ENCODE data around the gene TOMT. TPM values are rescaled to one million over a fixed set of nuclear protein-coding genes. Genes with fewer than 3 reads are reported as not detected.
A peak's percentile ranks its signal among the peaks of the same experiment; 100 is the strongest.

Gene TOMT
- total and polyA plus RNA-seq, 2 of the 13 experiments (the other 11 are each of a cell fraction or from before 2014, with no cell fraction given): not detected

DNA sequence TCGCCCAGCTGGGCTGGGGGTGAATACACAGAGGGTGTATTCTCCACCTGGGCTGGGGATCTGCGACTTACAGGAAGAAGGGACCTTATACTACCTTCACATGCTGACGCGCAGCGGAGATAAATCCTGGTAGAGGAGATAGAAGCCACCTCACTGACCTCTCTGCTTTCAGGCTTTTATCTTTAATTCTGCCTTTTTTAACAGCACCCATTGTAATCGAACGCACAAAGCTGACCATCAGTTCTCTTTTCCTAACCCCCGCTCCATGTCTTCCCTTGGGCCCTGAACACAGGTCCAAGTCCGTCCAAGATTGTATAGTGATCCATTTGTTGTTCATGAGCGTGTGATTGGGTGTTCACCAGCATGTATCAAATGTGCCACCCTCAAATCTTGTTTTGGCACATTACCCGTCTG, 2.0 kb upstream of the TOMT start:
- WGBS (ENCODE audit: low lambda C conversion rate): 99% methylated on average over 9 of the region's 11 CpGs
- FAIRE-seq (no peak), DNase-seq (ENCODE audit: low spot score) (no peak), ATAC-seq (no peak)
- Histone ChIP-seq H3K4me3 (replicated peaks in 1 of 3; ENCODE audit: insufficient read depth in 1 of 3, low read depth in 2 of 3, low read length in 3 of 3) (0 out of 6 replicates have a peak overlapping the region, but pooled peaks of 1 of the 3 experiments have one; percentile 12), H3K4me2 (ENCODE audit: low read depth, low read length) (peak overlapping the region; percentile 51), H3K9me3 (ENCODE audit: low read length) (no peaks in the 10 kb centered on the region), H3K36me3 (replicated peaks in 1 of 2; ENCODE audit: control insufficient read depth in 1 of 2, insufficient read depth in 2 of 2, low read length in 2 of 2) (peaks cover 3 to 13% of the 10 kb centered on the region in 2 experiments; a peak in 3 of 5 replicates), H3K9ac (ENCODE audit: insufficient read depth, low read depth, low read length) (no peak overlapping the region; the same call in 1 of the 2 replicates), H3K4me1 (ENCODE audit: insufficient read depth, low read length) (peaks cover 39% of the 10 kb centered on the region), H3K27ac (ENCODE audit: extremely low read length, insufficient read depth, low read length) (peak overlapping the region; percentile 62), H4K20me1 (ENCODE audit: insufficient read depth, low read length) (no peaks in the 10 kb centered on the region), H3K27me3 (ENCODE audit: control insufficient read depth in 1 of 2, insufficient read depth in 2 of 2, low read length in 2 of 2) (no peaks in the 10 kb centered on the region; a peak in 1 of 5 replicates), H3K79me2 (ENCODE audit: insufficient read depth, low read length) (peaks cover 31% of the 10 kb centered on the region), H2AFZ (ENCODE audit: low read length) (no peak overlapping the region)
- in situ Hi-C loops (cut with HindIII; ENCODE audit: extremely low pct_ligation_motif_present, low pct_unique_long_range_greater_than_20kb) (no loop called here), intact Hi-C loops (cut with micrococcal nuclease; ENCODE audit: unreplicated experiment) (loop anchor here (1.0 to 2.0 kb wide), 2 partner anchors 9 to 23 kb away; partner anchors contain the start of genes ANAPC15, LRRC51 and NUMA1)
- ChIA-PET CTCF (ENCODE audit: low intra/inter-chr PET ratio, low total read pairs) (no interaction called here), POLR2A (interaction anchor here (1.3 to 2.4 kb wide), 2 partner anchors 9 to 63 kb away, joined by 5 to 13 read pairs; partner anchors contain the start of gene ANAPC15)
- BruUV-seq (replicated peaks): TSS peak; percentile 91
- no peak for TF ChIP-seq MAFK (conservative IDR thresholded peaks at IDR 0.05 in 1 of 2, IDR thresholded peaks at IDR 0.05 in 1 of 2; ENCODE audit: low read length in 2 of 2)
- TF ChIP-seq MAFF (IDR thresholded peaks at IDR 0.05; ENCODE audit: low read depth, low read length): no peak
- TF ChIP-seq, protein P1, sequence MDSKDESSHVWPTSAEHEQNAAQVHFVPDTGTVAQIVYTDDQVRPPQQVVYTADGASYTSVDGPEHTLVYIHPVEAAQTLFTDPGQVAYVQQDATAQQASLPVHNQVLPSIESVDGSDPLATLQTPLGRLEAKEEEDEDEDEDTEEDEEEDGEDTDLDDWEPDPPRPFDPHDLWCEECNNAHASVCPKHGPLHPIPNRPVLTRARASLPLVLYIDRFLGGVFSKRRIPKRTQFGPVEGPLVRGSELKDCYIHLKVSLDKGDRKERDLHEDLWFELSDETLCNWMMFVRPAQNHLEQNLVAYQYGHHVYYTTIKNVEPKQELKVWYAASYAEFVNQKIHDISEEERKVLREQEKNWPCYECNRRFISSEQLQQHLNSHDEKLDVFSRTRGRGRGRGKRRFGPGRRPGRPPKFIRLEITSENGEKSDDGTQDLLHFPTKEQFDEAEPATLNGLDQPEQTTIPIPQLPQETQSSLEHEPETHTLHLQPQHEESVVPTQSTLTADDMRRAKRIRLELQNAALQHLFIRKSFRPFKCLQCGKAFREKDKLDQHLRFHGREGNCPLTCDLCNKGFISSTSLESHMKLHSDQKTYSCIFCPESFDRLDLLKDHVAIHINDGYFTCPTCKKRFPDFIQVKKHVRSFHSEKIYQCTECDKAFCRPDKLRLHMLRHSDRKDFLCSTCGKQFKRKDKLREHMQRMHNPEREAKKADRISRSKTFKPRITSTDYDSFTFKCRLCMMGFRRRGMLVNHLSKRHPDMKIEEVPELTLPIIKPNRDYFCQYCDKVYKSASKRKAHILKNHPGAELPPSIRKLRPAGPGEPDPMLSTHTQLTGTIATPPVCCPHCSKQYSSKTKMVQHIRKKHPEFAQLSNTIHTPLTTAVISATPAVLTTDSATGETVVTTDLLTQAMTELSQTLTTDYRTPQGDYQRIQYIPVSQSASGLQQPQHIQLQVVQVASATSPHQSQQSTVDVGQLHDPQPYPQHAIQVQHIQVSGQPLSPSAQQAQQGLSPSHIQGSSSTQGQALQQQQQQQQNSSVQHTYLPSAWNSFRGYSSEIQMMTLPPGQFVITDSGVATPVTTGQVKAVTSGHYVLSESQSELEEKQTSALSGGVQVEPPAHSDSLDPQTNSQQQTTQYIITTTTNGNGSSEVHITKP (CRISPR knock-in tag; IDR thresholded peaks at IDR 0.05; ENCODE audit: low read depth): 0 out of 2 replicates have a peak, but pooled peaks have one; percentile 21
- no peak for TF ChIP-seq FOSL2 (CRISPR knock-in tag; IDR thresholded peaks at IDR 0.05)
- TF ChIP-seq, protein P2, sequence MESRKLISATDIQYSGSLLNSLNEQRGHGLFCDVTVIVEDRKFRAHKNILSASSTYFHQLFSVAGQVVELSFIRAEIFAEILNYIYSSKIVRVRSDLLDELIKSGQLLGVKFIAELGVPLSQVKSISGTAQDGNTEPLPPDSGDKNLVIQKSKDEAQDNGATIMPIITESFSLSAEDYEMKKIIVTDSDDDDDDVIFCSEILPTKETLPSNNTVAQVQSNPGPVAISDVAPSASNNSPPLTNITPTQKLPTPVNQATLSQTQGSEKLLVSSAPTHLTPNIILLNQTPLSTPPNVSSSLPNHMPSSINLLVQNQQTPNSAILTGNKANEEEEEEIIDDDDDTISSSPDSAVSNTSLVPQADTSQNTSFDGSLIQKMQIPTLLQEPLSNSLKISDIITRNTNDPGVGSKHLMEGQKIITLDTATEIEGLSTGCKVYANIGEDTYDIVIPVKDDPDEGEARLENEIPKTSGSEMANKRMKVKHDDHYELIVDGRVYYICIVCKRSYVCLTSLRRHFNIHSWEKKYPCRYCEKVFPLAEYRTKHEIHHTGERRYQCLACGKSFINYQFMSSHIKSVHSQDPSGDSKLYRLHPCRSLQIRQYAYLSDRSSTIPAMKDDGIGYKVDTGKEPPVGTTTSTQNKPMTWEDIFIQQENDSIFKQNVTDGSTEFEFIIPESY (CRISPR knock-in tag; IDR thresholded peaks at IDR 0.05): no peak
- peak; percentile 52; the same call in 1 of the 2 replicates for TF ChIP-seq ZNF136 (CRISPR knock-in tag; IDR thresholded peaks at IDR 0.05; ENCODE audit: low read depth)
- TF ChIP-seq, protein P3, sequence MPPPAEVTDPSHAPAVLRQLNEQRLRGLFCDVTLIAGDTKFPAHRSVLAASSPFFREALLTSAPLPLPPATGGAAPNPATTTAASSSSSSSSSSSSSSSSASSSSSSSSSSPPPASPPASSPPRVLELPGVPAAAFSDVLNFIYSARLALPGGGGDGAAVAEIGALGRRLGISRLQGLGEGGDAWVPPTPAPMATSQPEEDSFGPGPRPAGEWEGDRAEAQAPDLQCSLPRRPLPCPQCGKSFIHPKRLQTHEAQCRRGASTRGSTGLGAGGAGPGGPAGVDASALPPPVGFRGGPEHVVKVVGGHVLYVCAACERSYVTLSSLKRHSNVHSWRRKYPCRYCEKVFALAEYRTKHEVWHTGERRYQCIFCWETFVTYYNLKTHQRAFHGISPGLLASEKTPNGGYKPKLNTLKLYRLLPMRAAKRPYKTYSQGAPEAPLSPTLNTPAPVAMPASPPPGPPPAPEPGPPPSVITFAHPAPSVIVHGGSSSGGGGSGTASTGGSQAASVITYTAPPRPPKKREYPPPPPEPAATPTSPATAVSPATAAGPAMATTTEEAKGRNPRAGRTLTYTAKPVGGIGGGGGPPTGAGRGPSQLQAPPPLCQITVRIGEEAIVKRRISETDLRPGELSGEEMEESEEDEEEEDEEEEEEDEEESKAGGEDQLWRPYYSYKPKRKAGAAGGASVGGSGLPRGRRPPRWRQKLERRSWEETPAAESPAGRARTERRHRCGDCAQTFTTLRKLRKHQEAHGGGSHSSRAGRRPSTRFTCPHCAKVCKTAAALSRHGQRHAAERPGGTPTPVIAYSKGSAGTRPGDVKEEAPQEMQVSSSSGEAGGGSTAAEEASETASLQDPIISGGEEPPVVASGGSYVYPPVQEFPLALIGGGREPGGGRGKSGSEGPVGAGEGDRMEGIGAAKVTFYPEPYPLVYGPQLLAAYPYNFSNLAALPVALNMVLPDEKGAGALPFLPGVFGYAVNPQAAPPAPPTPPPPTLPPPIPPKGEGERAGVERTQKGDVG (CRISPR knock-in tag; IDR thresholded peaks at IDR 0.05; ENCODE audit: borderline replicate concordance): 0 out of 2 replicates have a peak, but pooled peaks have one; percentile 18
- peak; percentile 4; the same call in 1 of the 2 replicates for TF ChIP-seq SP4 (CRISPR knock-in tag; IDR thresholded peaks at IDR 0.05)

Data from HepG2 (cell line).